Endothelial cell of umbilical vein (primary cell): ENCODE measurements around the gene LGALS4.
"Not testable (repeated sequence)": the region's sequence is repeated elsewhere in the genome, so short reads cannot be mapped to it uniquely, and the experiment has no call there.

Experiments
- CTCF ChIP-seq, 2 donors: IDR thresholded peaks; 1 replicate in 1 of 2; 2 replicates in 1 of 2; pipeline ENCODE4 v1.5.1; 2011; ENCODE audit warnings: low read length in 2 of 2, mild to moderate bottlenecking in 2 of 2, moderate library complexity in 2 of 2, control low read depth in 1 of 2, inconsistent platforms in 1 of 2, low read depth in 1 of 2; ENCODE audit not compliant: insufficient read depth in 1 of 2; ENCODE audit errors: extremely low read depth in 1 of 2
- EZH2 ChIP-seq: IDR thresholded peaks from 2 replicates; pipeline ENCODE4 v1.6.1; 2012; ENCODE audit warnings: borderline replicate concordance, low read depth, mild to moderate bottlenecking, moderate library complexity, low read length, inconsistent platforms; ENCODE audit not compliant: severe bottlenecking
- FOS ChIP-seq: IDR thresholded peaks from 2 replicates; pipeline ENCODE4 v1.6.1; 2011; ENCODE audit warnings: mild to moderate bottlenecking, low read length, moderate library complexity, borderline replicate concordance; ENCODE audit not compliant: insufficient read depth
- GATA2 ChIP-seq: IDR thresholded peaks from 2 replicates; pipeline ENCODE4 v1.7.0; 2011; ENCODE audit warnings: low read depth, mild to moderate bottlenecking, moderate library complexity, mixed read lengths, low read length; ENCODE audit not compliant: insufficient read length, insufficient read depth
- JUN ChIP-seq: IDR thresholded peaks from 2 replicates; pipeline ENCODE4 v1.6.1; 2011; ENCODE audit warnings: borderline replicate concordance, low read depth; ENCODE audit not compliant: insufficient read length, insufficient read depth
- MYC ChIP-seq: IDR thresholded peaks from one replicate; pipeline ENCODE4 v1.6.1; 2011; ENCODE audit warnings: mild to moderate bottlenecking, low read depth, low read length
- POLR2A ChIP-seq: IDR thresholded peaks from 2 replicates; pipeline ENCODE4 v1.6.1; 2012; ENCODE audit warnings: low read depth, mild to moderate bottlenecking, control low read depth, low read length
- POLR2AphosphoS5 ChIP-seq: IDR thresholded peaks from 2 replicates; pipeline ENCODE4 v1.6.1; 2012; ENCODE audit warnings: low read depth, mild to moderate bottlenecking, control low read depth, low read length, moderate library complexity; ENCODE audit not compliant: insufficient read depth
- TF ChIP-seq, protein P1 (sequence below): IDR thresholded peaks from 2 replicates; pipeline ENCODE4 v1.6.1; 2011; ENCODE audit not compliant: insufficient read depth, insufficient read length

- not testable (repeated sequence) for TF ChIP-seq POLR2A; EZH2; CTCF (IDR thresholded peaks at IDR 0.05; ENCODE audit: extremely low read depth in 1 of 2, insufficient read depth in 1 of 2, low read depth in 1 of 2, low read length in 2 of 2); POLR2AphosphoS5; GATA2; MYC; JUN; FOS
- TF ChIP-seq, protein P1, sequence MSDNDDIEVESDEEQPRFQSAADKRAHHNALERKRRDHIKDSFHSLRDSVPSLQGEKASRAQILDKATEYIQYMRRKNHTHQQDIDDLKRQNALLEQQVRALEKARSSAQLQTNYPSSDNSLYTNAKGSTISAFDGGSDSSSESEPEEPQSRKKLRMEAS = not testable (repeated sequence)
These were observed 1.2 kb upstream of the LGALS4 start for GRCh38 chr19:38813932-38814331.
